Epidermal melanocyte (primary cell): ENCODE results near the gene E2F4.

Experiments
- DNase-seq: peaks from one replicate; pipeline ENCODE4 v3.0.0; 2011; ENCODE audit warnings: low spot score; ENCODE audit not compliant: insufficient read length

The E2F4 gene

DNA sequence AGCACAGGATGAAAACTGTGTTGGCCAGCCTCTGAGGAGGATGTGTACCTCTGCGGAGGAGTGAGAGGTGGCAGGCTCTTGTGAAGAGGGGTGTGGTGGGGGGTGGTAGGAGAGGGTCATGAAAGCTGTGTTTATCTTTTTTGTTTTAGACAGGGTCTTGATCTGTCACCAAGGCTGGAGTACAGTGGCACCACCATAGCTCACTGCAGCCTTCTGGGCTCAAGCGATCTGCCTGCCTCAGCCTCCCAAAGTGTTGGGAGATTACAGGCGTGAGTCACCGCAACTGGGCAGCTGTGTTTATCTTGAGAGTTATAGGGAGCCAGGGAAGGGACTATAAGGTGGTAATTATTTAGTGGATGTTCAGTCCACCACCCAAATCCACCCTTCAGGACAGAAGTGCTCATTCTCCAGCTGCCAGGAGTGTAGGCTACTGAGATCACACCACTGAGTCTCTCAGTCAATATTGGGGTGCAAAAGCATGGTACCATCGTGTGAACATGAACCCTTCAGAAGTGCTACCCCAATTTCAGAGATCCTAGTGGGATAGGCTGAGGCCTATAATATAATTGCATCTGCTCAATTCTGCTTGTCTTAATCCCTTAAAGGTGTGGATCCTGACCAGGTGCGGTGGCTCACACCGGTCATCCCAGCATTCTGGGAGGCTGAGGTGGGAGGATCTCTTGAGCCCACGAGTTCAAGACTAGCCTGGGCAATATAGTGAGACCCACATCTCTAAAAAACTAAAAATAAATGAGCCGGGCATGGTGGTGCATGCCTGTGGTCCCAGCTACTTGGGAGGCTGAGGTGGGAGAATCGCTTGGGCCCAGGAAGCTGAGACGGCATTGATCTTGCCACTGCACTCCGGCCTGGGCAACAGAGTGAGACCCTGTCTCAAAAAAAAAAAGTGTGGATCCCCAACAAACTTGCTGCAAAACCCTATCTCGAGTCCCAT, 1.2 kb upstream of the E2F4 start:
- DNase-seq = no peak

GRCh38 chr16:67191411-67191994, 452 bp upstream of the E2F4 start:
- no peak for DNase-seq

- DNase-seq = no peak
Measured at GRCh38 chr16:67192781-67193361, 916 bp downstream of the E2F4 start.

DNA sequence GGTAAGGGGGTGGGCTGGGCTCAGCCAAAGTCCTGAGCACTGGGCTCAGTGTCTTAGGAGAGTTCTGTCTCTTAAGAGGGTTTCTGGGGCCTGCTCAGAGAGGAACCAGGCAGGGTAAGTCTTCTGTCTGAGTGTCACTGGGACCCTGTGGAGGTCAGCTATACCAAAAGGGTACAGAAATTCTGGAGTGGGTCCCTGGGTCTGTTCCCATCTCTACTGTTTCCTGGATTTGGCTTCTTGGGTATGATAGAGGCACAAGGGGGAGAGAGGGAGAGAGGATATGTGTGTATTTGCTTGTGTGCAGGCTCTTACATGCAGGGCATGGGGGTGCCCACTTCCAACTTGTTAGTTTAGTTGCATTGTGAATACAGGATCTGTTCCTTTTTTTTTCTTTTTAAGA, 1.6 kb downstream of the E2F4 start:
- DNase-seq = no peak

GRCh38 chr16:67194260-67194659, 2.3 kb downstream of the E2F4 start:
- no peak for DNase-seq

DNA sequence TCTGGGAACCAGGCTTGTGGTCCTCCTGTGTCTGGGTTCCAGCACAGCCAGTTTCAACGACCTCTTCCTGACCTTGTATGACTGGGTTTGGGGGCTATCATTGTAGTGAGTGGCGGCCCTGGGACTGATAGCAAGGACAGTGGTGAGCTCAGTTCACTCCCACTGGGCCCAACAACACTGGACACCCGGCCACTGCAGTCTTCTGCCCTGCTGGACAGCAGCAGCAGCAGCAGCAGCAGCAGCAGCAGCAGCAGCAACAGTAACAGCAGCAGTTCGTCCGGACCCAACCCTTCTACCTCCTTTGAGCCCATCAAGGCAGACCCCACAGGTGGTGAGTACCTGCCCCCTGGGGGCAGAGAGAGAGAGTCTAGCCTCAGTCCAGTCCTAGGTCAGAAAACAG, 3.7 kb downstream of the E2F4 start:
- no peak for DNase-seq

- DNase-seq = no peak
Measured at GRCh38 chr16:67196881-67197280, 4.9 kb downstream of the E2F4 start.

DNA sequence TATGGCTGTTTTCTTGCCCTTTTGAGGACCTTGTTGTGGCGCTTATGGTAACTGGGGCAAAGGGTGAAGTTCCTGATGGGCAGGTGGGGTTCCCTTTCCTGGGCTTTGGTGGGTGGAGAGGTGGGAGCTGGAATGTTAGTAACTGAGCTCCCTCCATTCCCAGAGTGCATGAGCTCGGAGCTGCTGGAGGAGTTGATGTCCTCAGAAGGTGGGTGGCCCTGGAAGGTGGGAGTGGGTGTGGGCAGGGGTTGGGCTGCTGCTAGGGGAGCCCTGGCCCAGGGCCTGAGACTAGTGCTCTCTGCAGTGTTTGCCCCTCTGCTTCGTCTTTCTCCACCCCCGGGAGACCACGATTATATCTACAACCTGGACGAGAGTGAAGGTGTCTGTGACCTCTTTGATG, 5.7 kb downstream of the E2F4 start:
- DNase-seq = no peak

- DNase-seq = no peak
Measured at GRCh38 chr16:67198238-67198734, 6.3 kb downstream of the E2F4 start.

DNA sequence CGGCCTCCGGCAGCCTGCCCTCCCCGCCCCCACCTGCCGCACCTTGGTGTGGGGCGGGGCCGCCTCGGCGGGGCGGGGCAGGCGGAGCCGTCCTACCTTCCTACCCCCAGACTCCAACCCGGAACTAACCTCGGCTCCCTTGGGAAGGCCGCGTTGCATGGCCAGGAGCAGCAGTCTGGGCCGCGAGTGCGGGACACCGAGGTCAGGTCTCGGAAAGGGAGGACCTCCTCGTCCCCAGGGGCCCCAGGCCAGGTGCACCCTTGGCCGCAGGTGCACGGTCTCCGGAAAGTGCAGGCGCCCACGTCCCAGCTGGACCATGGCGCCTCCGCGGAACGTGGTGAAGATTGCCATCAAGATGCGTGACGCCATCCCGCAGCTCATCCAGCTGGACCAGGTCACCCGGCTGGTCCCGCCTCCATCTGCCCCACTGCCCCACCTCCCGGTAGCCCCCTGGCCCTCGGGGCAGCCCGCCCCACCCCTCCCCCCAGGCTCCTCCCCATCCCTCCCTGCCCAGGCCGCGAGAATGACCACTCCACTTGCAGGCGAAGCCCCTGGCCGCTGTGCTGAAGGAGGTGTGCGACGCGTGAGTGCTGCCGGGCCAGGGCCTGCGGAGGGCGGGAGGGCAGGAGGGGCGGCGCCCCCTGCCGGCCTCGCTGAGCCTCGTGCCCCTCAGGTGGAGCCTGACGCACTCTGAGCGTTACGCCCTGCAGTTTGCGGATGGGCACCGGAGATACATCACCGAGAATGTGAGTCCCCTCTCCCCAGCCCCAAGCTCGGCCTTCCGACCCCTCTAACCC, 7.3 kb downstream of the E2F4 start, which contains the start of gene ELMO3:
Gene ELMO3 (plus strand): TSS at position 121 of the 797 bp plus-strand sequence. CDS start 196 bp downstream, at position 317.
- DNase-seq = no peak

DNA sequence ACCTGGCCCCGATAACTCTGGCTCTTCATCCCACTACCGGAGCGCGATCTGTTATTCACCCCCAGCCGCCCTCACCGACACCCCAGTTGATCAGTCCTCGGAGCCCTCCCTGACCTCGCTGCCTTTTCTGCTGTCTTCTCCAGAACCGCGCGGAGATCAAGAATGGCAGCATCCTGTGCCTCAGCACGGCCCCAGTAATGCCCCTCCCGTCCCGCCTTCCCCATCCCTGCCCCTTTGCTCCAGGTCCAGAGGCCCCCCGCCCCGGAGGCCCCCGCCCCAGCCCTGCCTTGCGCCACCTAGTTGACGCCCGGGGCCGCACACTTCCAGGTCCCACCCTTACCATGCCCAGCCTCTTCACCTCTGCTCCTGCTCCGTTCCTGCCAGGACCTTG, 7.8 kb downstream of the E2F4 start:
- no peak for DNase-seq

GRCh38 chr16:67200491-67200890, 8.5 kb downstream of the E2F4 start:
- no peak for DNase-seq

DNA sequence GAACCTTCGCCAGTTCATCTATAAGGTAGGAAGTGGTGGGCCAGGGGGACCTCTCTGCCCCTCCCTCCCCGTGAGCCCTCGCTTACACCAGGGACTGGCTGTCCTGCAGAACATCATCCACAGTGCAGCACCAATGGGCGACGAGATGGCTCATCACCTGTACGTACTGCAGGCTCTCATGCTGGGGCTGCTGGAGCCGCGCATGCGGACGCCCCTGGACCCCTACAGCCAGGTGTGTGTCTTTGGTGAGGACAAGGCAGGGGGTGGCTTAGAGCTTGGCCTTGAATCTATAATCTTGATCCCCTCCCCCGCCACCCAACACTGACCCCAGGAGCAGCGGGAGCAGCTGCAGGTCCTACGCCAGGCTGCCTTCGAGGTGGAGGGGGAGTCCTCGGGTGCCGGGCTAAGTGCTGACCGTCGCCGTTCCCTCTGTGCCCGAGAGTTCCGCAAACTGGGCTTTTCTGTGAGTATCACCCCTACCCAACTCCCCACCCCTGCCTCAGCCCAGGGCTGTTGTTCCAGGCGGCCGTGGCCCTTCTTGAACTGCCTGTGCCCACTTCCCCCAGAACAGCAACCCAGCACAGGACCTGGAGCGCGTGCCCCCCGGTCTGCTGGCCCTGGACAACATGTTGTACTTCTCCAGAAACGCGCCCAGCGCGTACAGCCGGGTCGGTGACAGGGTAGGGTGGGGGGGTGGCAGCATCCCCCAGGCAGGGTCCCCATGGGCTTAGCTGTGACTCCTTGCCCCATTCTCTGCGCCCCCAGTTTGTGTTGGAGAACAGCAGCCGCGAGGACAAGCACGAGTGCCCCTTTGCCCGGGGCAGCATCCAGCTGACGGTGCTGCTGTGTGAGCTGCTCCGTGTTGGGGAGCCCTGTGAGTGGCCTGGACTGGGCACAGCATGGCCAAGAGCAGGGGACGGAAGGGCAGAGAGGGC, 9.7 kb downstream of the E2F4 start:
- DNase-seq = no peak

DNA sequence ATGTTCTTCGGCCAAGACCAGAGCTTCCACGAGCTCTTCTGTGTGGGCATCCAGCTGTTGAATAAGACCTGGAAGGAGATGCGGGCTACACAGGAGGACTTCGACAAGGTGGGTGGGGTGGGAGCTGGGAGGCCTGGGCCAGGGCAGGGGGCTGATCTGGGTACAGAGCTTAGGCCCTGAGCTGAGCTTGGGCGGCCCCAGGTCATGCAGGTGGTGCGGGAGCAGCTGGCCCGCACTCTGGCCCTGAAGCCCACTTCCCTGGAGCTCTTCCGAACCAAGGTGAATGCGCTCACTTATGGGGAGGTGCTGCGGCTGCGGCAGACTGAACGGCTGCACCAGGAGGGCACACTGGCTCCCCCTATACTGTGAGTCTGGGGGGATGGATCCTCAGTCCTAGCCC, 10.5 kb downstream of the E2F4 start:
- no peak for DNase-seq

DNA sequence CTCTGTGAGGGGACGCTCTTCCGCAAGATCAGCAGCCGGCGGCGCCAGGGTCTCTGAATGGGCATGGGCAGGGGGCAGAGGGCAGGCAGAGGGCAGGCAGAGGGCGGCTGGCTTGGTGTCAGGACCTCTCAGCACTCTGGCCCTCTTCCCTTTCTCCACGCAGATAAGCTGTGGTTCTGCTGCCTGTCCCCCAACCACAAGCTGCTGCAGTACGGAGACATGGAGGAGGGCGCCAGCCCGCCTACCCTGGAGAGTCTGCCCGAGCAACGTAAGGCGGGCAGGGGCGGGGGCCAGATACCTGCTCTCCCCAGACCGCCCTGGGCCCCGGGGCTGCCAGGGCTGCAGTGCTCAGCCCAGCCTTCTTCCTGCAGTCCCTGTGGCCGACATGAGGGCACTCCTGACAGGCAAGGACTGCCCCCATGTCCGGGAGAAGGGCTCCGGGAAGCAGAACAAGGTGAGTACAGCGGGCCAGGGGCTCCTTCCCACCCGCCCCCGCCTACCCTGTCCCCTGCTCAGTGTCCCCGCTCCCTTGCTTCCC, 11.1 kb downstream of the E2F4 start:
- DNase-seq = no peak

DNA sequence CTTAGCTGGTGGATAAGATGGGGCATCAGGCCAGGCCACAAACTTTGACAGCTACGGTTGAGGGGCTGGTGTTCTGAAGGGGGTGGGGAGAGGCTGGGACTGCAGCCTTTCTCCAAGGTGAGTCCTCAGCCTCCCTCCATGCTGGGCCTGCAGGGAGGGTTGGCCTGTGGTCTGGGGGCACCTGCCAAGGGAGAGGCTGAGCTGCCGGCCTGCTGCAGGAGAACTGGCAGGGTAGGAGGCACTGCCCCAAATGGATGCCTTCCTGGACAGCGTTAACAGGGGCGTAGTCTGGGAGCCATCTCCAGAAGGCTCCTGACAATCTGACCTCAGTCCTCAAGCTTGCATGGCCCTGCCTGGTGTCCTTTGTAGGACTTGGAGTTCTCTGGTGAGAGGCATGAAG, 12.1 kb downstream of the E2F4 start:
- no peak for DNase-seq

DNA sequence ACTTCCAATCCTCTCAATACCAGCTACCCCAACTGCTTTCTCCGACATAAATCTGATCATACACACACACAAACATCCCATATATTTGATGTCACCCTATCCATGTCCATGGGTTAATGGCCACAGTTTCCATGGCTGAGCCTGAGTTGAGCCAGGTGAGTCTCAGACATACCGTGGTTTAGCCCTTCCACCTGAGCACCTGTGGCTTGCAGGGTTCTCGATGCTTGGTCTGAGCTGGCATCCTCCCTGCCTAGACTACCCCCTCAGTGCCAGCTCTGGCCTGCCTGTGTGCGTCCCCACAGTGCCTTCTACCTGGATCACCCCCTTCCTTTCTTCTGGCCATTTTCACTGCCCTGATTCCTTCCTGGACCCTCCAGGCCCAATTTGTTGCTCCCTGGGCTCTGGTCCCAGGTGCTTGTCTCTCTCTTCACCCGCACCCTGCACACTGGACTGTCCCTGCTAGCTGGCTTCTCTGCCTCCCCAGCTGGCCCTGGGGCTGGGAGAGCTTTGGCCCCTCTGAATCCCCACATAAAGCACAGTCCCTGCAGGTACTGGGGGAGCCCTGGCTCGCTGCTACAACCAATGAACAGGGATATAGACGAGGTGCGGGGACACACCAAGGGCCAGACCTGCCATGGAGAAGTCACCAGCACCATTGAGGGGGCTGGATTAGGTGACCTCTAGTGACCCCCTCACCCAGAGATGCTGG, 14.3 kb downstream of the E2F4 start:
- no peak for DNase-seq

DNA sequence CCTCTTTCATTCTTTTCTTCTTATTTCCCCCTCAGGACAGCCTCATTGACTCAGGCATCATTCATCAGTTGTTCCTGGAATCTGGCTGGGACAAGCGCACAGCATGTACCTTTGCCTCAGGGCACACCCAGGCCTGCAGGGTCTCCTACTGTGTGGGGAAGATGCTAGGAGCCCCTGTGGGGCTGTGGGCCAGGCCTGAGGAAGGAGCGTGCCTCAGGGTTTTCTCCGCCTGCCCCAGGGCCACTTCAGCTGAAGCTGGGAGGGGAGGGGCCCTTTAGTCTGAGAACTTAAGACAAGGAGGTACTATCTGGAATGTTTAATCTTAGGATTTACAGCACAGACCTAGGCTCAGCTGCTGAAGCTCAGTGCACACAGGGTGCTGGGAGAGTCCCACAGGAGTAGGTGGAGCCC, 14.9 kb downstream of the E2F4 start:
- no peak for DNase-seq
